GM10248 (cell line): ENCODE data around the gene SIM1.

Experiments used
- CTCF ChIA-PET: fragments of 300-600 bp; sonication (Branson Sonifier 250); formaldehyde crosslinking; extraction: SDS; loops from one replicate; lab custom pipeline; 2021; ENCODE audit warnings: antibody characterized with exemption; lab: Yijun Ruan, JAX
- POLR2A ChIA-PET: fragments of 350-650 bp; sonication (Branson Sonifier 250); formaldehyde crosslinking; extraction: SDS; loops from one replicate; lab custom pipeline; 2020; ENCODE audit warnings: antibody characterized with exemption; lab: Yijun Ruan, JAX
- DNase-seq: peaks from one replicate; pipeline ENCODE4 v3.0.0; 2012; ENCODE audit errors: extremely low spot score
- TF ChIP-seq, protein P1 (sequence below): IDR thresholded peaks from 2 replicates; pipeline ENCODE4 v1.5.1; 2012; ENCODE audit warnings: mild to moderate bottlenecking, low read depth; ENCODE audit errors: extremely low read depth, missing control alignments, control extremely low read depth

SIM1 gene

GRCh38 chr6:100392423-100392822 is 72.3 kb downstream of the SIM1 start:
- no peak for DNase-seq
- ChIA-PET CTCF (no interaction called here), POLR2A (no interaction called here)
- TF ChIP-seq, protein P1, sequence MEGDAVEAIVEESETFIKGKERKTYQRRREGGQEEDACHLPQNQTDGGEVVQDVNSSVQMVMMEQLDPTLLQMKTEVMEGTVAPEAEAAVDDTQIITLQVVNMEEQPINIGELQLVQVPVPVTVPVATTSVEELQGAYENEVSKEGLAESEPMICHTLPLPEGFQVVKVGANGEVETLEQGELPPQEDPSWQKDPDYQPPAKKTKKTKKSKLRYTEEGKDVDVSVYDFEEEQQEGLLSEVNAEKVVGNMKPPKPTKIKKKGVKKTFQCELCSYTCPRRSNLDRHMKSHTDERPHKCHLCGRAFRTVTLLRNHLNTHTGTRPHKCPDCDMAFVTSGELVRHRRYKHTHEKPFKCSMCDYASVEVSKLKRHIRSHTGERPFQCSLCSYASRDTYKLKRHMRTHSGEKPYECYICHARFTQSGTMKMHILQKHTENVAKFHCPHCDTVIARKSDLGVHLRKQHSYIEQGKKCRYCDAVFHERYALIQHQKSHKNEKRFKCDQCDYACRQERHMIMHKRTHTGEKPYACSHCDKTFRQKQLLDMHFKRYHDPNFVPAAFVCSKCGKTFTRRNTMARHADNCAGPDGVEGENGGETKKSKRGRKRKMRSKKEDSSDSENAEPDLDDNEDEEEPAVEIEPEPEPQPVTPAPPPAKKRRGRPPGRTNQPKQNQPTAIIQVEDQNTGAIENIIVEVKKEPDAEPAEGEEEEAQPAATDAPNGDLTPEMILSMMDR = no peak

DNA sequence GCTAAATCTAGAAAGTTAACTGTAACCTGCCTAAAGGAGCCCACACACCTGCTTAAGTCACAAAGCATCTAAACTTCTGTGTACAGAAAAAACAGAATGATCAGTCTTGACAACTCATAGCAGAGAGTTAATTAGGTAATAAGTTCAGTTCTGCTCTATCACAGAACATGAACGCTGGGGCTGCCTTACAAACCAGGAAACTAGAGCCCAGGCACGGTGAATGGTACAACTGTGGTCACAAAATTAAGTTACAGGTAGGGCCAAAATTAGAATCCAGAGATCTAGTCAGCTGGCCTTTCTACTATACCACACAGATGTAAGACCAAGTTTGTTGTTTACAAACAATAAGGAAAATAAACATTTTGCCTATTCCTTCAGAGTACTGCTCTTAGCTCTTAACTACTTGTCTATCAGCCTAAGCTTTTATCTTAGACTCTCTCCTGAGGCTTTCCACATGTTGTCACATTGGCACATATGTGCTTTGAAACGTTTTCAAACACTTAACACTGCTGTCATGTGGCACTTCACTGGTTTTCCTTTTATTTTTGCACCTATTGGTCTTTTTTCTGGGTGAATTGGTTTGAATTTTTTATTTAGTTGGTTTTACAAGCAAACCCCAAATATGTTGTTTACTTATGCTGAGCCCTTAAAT is 75.7 kb downstream of the SIM1 start:
- TF ChIP-seq, protein P1 = no peak
- ChIA-PET POLR2A (no interaction called here), CTCF (interaction anchor here (1.3 kb wide), 1 partner anchor 131 kb away, joined by 3 read pairs; no protein-coding TSS in a partner anchor)
- DNase-seq = no peak

- ChIA-PET CTCF (no interaction called here), POLR2A (no interaction called here)
- no peak for DNase-seq
- TF ChIP-seq, protein P1 = no peak
Measured at GRCh38 chr6:100382767-100383195, 81.9 kb downstream of the SIM1 start.

DNA sequence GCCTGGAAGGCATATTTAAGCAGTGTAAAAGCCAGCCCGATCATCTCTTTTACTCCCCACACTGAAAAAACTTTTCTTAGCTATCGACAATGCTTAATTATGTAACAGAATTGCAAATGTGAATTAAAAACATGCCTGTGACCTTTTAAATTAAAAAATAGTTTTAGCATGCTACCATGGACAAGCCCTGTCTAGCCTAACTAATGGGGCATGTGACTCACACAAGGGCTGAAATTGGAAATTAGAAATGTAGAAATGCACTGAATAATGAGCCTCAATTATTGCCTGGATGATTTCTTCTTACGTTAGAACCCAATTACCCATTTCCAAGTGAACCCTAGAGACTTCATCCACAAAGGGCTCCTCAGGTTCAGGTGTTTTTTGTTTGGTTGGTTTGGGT is 82.7 kb downstream of the SIM1 start:
- no peak for DNase-seq
- ChIA-PET POLR2A (no interaction called here), CTCF (no interaction called here)
- TF ChIP-seq, protein P1 = no peak

DNA sequence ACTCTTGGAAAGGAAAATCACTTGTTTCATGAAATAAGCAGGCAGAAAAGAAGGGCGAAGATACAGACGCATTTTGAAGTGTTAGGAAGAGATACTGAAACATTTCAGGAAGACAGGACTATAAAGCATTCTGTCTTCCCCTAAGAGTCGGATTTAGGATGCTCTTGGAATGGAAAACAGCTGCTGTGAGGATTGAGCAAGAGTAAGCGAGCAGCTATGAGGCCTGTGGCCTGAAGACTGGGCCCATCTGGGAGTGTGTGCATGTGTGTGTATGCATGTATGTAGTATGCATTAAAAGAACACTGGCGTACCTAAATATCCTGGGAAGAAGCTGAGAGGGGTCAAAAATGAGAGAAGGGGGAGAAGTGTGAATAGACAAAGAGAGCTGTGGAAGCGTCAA is 83.6 kb downstream of the SIM1 start:
- DNase-seq = no peak
- TF ChIP-seq, protein P1 = no peak
- ChIA-PET POLR2A (no interaction called here), CTCF (no interaction called here)

- ChIA-PET CTCF (no interaction called here), POLR2A (no interaction called here)
- TF ChIP-seq, protein P1 = no peak
- no peak for DNase-seq
Measured at GRCh38 chr6:100379386-100379785, 85.3 kb downstream of the SIM1 start.
